Naive thymus-derived CD4-positive, alpha-beta T cell (primary cell): ENCODE results near the gene KHNYN. TPM values are rescaled to one million over a fixed set of nuclear protein-coding genes. Genes with fewer than 3 reads are reported as not detected.
"Not testable (repeated sequence)": the region's sequence is repeated elsewhere in the genome, so short reads cannot be mapped to it uniquely, and the experiment has no call there.

Experiments
- ATAC-seq: fragments of 150-1000 bp; cut with Tn5 transposase; 2 replicates; pipeline ENCODE4 v1.10.0; 2021; ENCODE audit warnings: mild to moderate bottlenecking, moderate library complexity
- CTCF ChIA-PET: fragments of 350-600 bp; sonication (Branson Sonifier 250); formaldehyde crosslinking; loops from one replicate; lab custom pipeline; 2021; ENCODE audit warnings: antibody characterized with exemption; lab: Charles Lee
- POLR2A ChIA-PET: fragments of 350-600 bp; sonication (Branson Sonifier 250); formaldehyde crosslinking; loops from one replicate; lab custom pipeline; 2021; ENCODE audit warnings: antibody characterized with exemption, inconsistent platforms; lab: Charles Lee
- DNase-seq, 9 donors: peaks; one replicate each; pipeline versions ENCODE4 v3.0.0 to v3.0.0-alpha.2; 2020 to 2022; ENCODE audit warnings: mixed read lengths in 1 of 9
- H3K27ac ChIP-seq: one replicate; pipeline ENCODE4 v1.7.0; 2013; ENCODE audit warnings: mild to moderate bottlenecking, low read depth, low read length, moderate library complexity
- H3K27me3 ChIP-seq, 2 donors: one replicate each; pipeline ENCODE4 v1.7.0; 2013; ENCODE audit warnings: low read length in 2 of 2, mild to moderate bottlenecking in 2 of 2, moderate library complexity in 2 of 2; ENCODE audit not compliant: control insufficient read depth in 2 of 2, insufficient read depth in 2 of 2
- H3K36me3 ChIP-seq, 3 experiments: 1 replicate in 2 of 3; 2 replicates in 1 of 3; pipeline ENCODE4 v1.7.0; 2013; ENCODE audit warnings: low read length in 3 of 3, mild to moderate bottlenecking in 3 of 3, moderate library complexity in 1 of 3; ENCODE audit not compliant: insufficient read depth in 3 of 3, control insufficient read depth in 2 of 3
- H3K4me1 ChIP-seq, 2 donors: one replicate each; pipeline ENCODE4 v1.7.0; 2013; ENCODE audit warnings: low read length in 2 of 2, mild to moderate bottlenecking in 2 of 2, moderate library complexity in 1 of 2; ENCODE audit not compliant: control insufficient read depth in 2 of 2, insufficient read depth in 2 of 2
- H3K4me3 ChIP-seq: 2 replicates; pipeline ENCODE4 v1.7.0; 2013; ENCODE audit warnings: mild to moderate bottlenecking, low read length
- H3K9me3 ChIP-seq, 3 experiments: 1 replicate in 2 of 3; 2 replicates in 1 of 3; pipeline ENCODE4 v1.7.0; 2013; ENCODE audit warnings: low read length in 3 of 3; ENCODE audit not compliant: control insufficient read depth in 2 of 3
- H3K27ac Mint-ChIP-seq, 9 donors: one replicate each; pipeline ENCODE4 v1.8.0; 2020 to 2022; ENCODE audit warnings: mixed read lengths in 9 of 9, mild to moderate bottlenecking in 8 of 9, moderate library complexity in 5 of 9, inconsistent platforms in 2 of 9
- H3K27me3 Mint-ChIP-seq, 5 donors: one replicate each; pipeline ENCODE4 v1.8.0; 2021 to 2022; ENCODE audit warnings: mixed read lengths in 5 of 5, mild to moderate bottlenecking in 1 of 5
- H3K36me3 Mint-ChIP-seq, 5 donors: one replicate each; pipeline ENCODE4 v1.8.0; 2020 to 2022; ENCODE audit warnings: mixed read lengths in 5 of 5, mild to moderate bottlenecking in 3 of 5, inconsistent platforms in 1 of 5
- H3K4me1 Mint-ChIP-seq, 7 donors: one replicate each; pipeline ENCODE4 v1.8.0; 2020 to 2022; ENCODE audit warnings: mixed read lengths in 7 of 7, mild to moderate bottlenecking in 3 of 7, inconsistent platforms in 1 of 7
- H3K4me3 Mint-ChIP-seq, 10 donors: one replicate each; pipeline ENCODE4 v1.8.0; 2020 to 2022; ENCODE audit warnings: mild to moderate bottlenecking in 10 of 10, mixed read lengths in 10 of 10, moderate library complexity in 6 of 10, inconsistent platforms in 2 of 10
- H3K9me3 Mint-ChIP-seq, 11 donors: one replicate each; pipeline ENCODE4 v1.8.0; 2020 to 2022; ENCODE audit warnings: mixed read lengths in 11 of 11, mild to moderate bottlenecking in 4 of 11, inconsistent platforms in 1 of 11, moderate library complexity in 1 of 11
- intact Hi-C, 2 donors: fragments of 100-400 bp; cut with micrococcal nuclease; formaldehyde crosslinking; loops; one replicate each; pipeline ENCODE4 v1.15.1; 2023
- polyA plus RNA-seq, 2 donors: library from polyadenylated mRNA; unstranded; fragments of 300-500 nt; fragmentation: Illumina TruSeq; gene quantifications; one replicate each; pipeline ENCODE4 v1.2.3, GENCODE V29; 2021
- total RNA-seq, 6 experiments: library from RNA in 5 of 6; stranded (reverse) in 5 of 6; gene quantifications; 1 replicate in 5 of 6; 2 replicates in 1 of 6; pipeline ENCODE4 v1.2.3 and lab custom pipeline; 2021 to 2026

The KHNYN gene
- total and polyA plus RNA-seq, 7 experiments from 2014 or later, result 12.7 to 139 (median 118) TPM

GRCh38 chr14:24442240-24443052 is 12.7 kb downstream of the KHNYN start, which contains the start of gene SDR39U1:
SDR39U1 (minus strand) TSS chr14:24442776; CDS start chr14:24442769, 7 bp downstream.
- Mint-ChIP-seq H3K27me3 (peaks cover 0 to 3% (median 0%) of the 10 kb centered on the region in 5 donors), H3K36me3 (peaks cover 0 to 36% (median 16%) of the 10 kb centered on the region in 5 donors), H3K4me3 (peak within 1 kb of the TSS; percentile 91 to 98 (median 95)), H3K9me3 (peaks cover 0 to 6% (median 0%) of the 10 kb centered on the region in 11 donors), H3K4me1 (peaks cover 27 to 57% (median 50%) of the 10 kb centered on the region in 7 donors), H3K27ac (peak within 1 kb of the TSS; percentile 92 to 99 (median 98))
- ChIA-PET POLR2A (interaction anchor here (0.6 to 5.3 kb wide), 23 partner anchors 9 to 1153 kb away, joined by 3 to 105 read pairs (median 3); partner anchors contain the start of genes CBLN3, CHMP4A, CIDEB and DCAF11), CTCF (interaction anchor here (0.7 to 3.1 kb wide), 6 partner anchors 11 to 134 kb away, joined by 3 to 13 read pairs (median 5); partner anchors contain the start of genes CBLN3, CIDEB and KHNYN)
- Histone ChIP-seq H3K27ac (peak within 1 kb of the TSS; percentile 98), H3K4me1 (peaks cover 20 to 32% of the 10 kb centered on the region in 2 donors), H3K9me3 (no peaks in the 10 kb centered on the region), H3K36me3 (peaks cover 9 to 44% (median 12%) of the 10 kb centered on the region in 3 experiments), H3K4me3 (peak within 1 kb of the TSS; percentile 85), H3K27me3 (no peaks in the 10 kb centered on the region)
- peak; percentile 81 to 99 (median 98) for DNase-seq
- intact Hi-C loops, result loop anchor here (1.0 to 5.0 kb wide), 20 partner anchors 11 to 1405 kb away; partner anchors contain the start of genes GMPR2 (in 2 of the 2), NEDD8 (in 2 of the 2), RABGGTA (in 2 of the 2) and TINF2 (in 2 of the 2)
- peak; percentile 93 for ATAC-seq

GRCh38 chr14:24443053-24443665 is 13.4 kb downstream of the KHNYN start:
- CTCF ChIA-PET, result interaction anchor here (0.9 to 1.7 kb wide), 2 partner anchors 12 to 135 kb away, joined by 4 to 6 read pairs; partner anchors contain the start of gene CIDEB
- H3K4me3 Mint-ChIP-seq, result peak overlapping the region; percentile 91 to 98 (median 95)
- no peaks in the 10 kb centered on the region for H3K9me3 ChIP-seq
- H3K9me3 Mint-ChIP-seq, result peaks cover 0 to 6% (median 0%) of the 10 kb centered on the region in 11 donors
- peak overlapping the region; percentile 92 to 99 (median 98) for H3K27ac Mint-ChIP-seq
- H3K27me3 Mint-ChIP-seq, result peaks cover 0 to 3% (median 0%) of the 10 kb centered on the region in 5 donors
- ATAC-seq (no peak), DNase-seq (no peak)
- peak overlapping the region; percentile 98 for H3K27ac ChIP-seq
- POLR2A ChIA-PET, result interaction anchor here (0.6 to 5.3 kb wide), 10 partner anchors 13 to 1154 kb away, joined by 3 to 105 read pairs (median 5); partner anchors contain the start of genes CBLN3, DCAF11, KHNYN and NRL
- peaks cover 0 to 33% (median 13%) of the 10 kb centered on the region in 5 donors for H3K36me3 Mint-ChIP-seq
- H3K4me3 ChIP-seq, result peak overlapping the region; percentile 85
- peaks cover 9 to 37% (median 12%) of the 10 kb centered on the region in 3 experiments for H3K36me3 ChIP-seq
- H3K4me1 Mint-ChIP-seq, result peaks cover 20 to 50% (median 42%) of the 10 kb centered on the region in 7 donors
- peaks cover 18 to 25% of the 10 kb centered on the region in 2 donors for H3K4me1 ChIP-seq
- intact Hi-C loops, result loop anchor here (2.0 to 5.0 kb wide), 11 partner anchors 22 to 1406 kb away; partner anchors contain the start of genes EMC9 (in 1 of the 2), PABPN1 (in 1 of the 2), PPP1R3E (in 1 of the 2) and PSME2 (in 1 of the 2)
- no peaks in the 10 kb centered on the region for H3K27me3 ChIP-seq

GRCh38 chr14:24450828-24451227 is 21.1 kb downstream of the KHNYN start:
- H3K27ac Mint-ChIP-seq, H3K27me3 ChIP-seq, H3K4me3 Mint-ChIP-seq, intact Hi-C loops, H3K4me3 ChIP-seq, H3K27ac ChIP-seq, H3K4me1 Mint-ChIP-seq, ATAC-seq, DNase-seq, H3K36me3 ChIP-seq, H3K27me3 Mint-ChIP-seq, H3K4me1 ChIP-seq, H3K9me3 ChIP-seq: not testable (repeated sequence)
- CTCF ChIA-PET, result interaction anchor here (0.7 kb wide), 1 partner anchor 1517 kb away, joined by 3 read pairs; no protein-coding TSS in a partner anchor
- H3K36me3 Mint-ChIP-seq, result peaks cover 5 to 38% (median 30%) of the 10 kb centered on the region in 5 donors
- peaks cover 0 to 14% (median 5%) of the 10 kb centered on the region in 11 donors for H3K9me3 Mint-ChIP-seq
- POLR2A ChIA-PET, result interaction anchor here (0.6 kb wide), 1 partner anchor 15 kb away, joined by 3 read pairs; no protein-coding TSS in a partner anchor

DNA sequence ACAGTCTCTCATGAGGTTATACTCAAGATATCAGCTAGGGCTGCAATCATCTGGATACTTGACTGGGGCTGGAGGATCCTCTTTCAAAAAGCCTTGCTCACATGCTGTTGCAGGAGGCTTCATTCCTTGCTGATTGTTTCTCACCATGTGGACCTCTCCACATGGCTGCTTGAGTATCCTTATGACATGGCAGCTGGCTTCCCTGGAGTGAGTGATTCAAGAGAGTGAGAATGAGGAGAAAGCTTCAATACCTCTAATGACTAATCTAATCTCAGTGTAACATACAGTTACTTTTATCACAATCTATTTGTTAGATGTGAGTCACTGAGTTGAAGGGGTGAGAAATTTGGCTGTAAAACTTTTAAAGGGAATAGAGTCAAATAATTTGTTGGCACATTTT is 27.2 kb downstream of the KHNYN start:
- Mint-ChIP-seq H3K36me3 (peaks cover 5 to 45% (median 23%) of the 10 kb centered on the region in 5 donors), H3K9me3 (peaks cover 2 to 20% (median 6%) of the 10 kb centered on the region in 11 donors), H3K4me1 (peaks cover 0 to 6% (median 0%) of the 10 kb centered on the region in 7 donors), H3K27me3 (no peaks in the 10 kb centered on the region), H3K27ac (no peak overlapping the region), H3K4me3 (no peak overlapping the region)
- intact Hi-C loops, result no loop called here
- no peaks in the 10 kb centered on the region for H3K36me3 ChIP-seq
- no peaks in the 10 kb centered on the region for H3K4me1 ChIP-seq
- ATAC-seq, result no peak
- H3K4me3 ChIP-seq, result no peak overlapping the region
- CTCF ChIA-PET, result no interaction called here
- H3K27me3 ChIP-seq, result no peaks in the 10 kb centered on the region
- no peak for DNase-seq
- no peaks in the 10 kb centered on the region for H3K9me3 ChIP-seq
- POLR2A ChIA-PET, result interaction anchor here (0.7 kb wide), 1 partner anchor 377 kb away, joined by 3 read pairs; no protein-coding TSS in a partner anchor
- no peak overlapping the region for H3K27ac ChIP-seq

- POLR2A ChIA-PET, result no interaction called here
- peak overlapping the region in 1 of 9 donors; percentile 47 for H3K27ac Mint-ChIP-seq
Observed at GRCh38 chr14:24458736-24459135, 29.0 kb downstream of the KHNYN start.

DNA sequence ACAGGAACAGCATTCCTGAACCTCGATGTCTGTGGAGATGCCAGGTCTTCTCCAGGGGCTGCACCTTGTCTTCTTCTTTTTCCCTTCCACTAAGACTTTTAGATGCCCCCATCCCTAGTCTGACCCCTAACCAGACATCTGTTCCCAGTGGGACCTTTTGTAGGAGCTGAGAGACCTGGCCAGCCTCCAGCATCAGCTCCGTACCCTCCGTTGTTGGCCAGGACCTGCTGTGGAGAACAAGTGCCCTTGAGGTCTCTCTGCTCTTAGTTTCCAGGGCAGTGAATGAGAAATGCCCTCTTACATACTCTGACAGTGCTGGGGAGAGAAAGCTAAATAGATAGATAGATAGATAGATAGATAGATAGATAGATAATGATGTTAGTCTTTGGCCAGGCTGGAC is 29.6 kb downstream of the KHNYN start:
- POLR2A ChIA-PET, result no interaction called here

More at GRCh38 chr14:24458736-24459135, 29.0 kb downstream of the KHNYN start:
- no peak overlapping the region for H3K4me3 Mint-ChIP-seq
- H3K4me1 Mint-ChIP-seq, result peaks cover 2 to 17% (median 5%) of the 10 kb centered on the region in 7 donors
- Histone ChIP-seq H3K4me1 (peaks cover under 1 to 2% of the 10 kb centered on the region in 2 donors), H3K27ac (no peak overlapping the region), H3K27me3 (no peaks in the 10 kb centered on the region), H3K36me3 (no peaks in the 10 kb centered on the region), H3K9me3 (no peaks in the 10 kb centered on the region), H3K4me3 (no peak overlapping the region)
- H3K9me3 Mint-ChIP-seq, result peaks cover 1 to 16% (median 5%) of the 10 kb centered on the region in 11 donors
- no peaks in the 10 kb centered on the region for H3K27me3 Mint-ChIP-seq
- peaks cover 5 to 37% (median 14%) of the 10 kb centered on the region in 5 donors for H3K36me3 Mint-ChIP-seq
- intact Hi-C loops, result no loop called here
- CTCF ChIA-PET, result no interaction called here
- no peak for DNase-seq
- no peak for ATAC-seq

More for the DNA sequence above, 29.6 kb downstream of the KHNYN start:
- H3K9me3 ChIP-seq, result no peaks in the 10 kb centered on the region
- DNase-seq (no peak), ATAC-seq (no peak)
- Mint-ChIP-seq H3K9me3 (peaks cover 0 to 12% (median 2%) of the 10 kb centered on the region in 11 donors), H3K27me3 (no peaks in the 10 kb centered on the region), H3K36me3 (peaks cover 0 to 32% (median 8%) of the 10 kb centered on the region in 5 donors), H3K27ac (no peak overlapping the region), H3K4me1 (peaks cover 3 to 23% (median 9%) of the 10 kb centered on the region in 7 donors), H3K4me3 (no peak overlapping the region)
- no peak overlapping the region for H3K4me3 ChIP-seq
- CTCF ChIA-PET, result no interaction called here
- H3K4me1 ChIP-seq, result peaks cover 4 to 6% of the 10 kb centered on the region in 2 donors
- intact Hi-C loops, result no loop called here
- H3K27ac ChIP-seq, result no peak overlapping the region
- no peaks in the 10 kb centered on the region for H3K36me3 ChIP-seq
- H3K27me3 ChIP-seq, result no peaks in the 10 kb centered on the region
